NCI-H2107 (cell line): ENCODE results near the gene JAK1.
A peak's percentile ranks its signal among the peaks of the same experiment; 100 is the strongest.
"Not testable (repeated sequence)": the region's sequence is repeated elsewhere in the genome, so short reads cannot be mapped to it uniquely, and the experiment has no call there.

Source experiments
- DNase-seq: peaks from one replicate; lab custom pipeline; 2025; lab: John Stamatoyannopoulos, UW

Gene JAK1

GRCh38 chr1:64966158-64966971 is at the start of gene JAK1:
TSS of gene JAK1 (minus strand) at chr1:64966549. CDS start at chr1:64886264, 80,285 bp downstream.
- peak; percentile 84 for DNase-seq

DNA sequence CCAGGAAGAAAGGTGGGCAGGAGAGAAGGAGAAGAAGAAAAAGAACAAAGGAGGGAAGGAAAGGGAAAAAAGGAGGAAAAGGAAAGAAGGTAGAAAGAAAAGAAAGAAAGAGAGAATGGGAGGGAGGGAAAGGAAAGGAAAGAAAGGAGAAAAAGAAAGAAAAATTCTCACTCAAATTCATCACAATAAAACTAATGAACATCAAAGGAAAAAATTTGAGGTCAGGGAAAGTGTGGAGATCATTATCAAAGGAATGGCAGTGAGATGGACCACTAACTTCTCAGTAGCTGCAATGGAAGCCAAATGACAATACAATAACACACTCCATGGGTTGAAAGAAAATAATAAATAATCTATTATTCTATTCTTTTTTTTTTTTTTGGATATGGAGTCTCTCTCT is 48.0 kb upstream of the JAK1 start:
- no peak for DNase-seq

DNA sequence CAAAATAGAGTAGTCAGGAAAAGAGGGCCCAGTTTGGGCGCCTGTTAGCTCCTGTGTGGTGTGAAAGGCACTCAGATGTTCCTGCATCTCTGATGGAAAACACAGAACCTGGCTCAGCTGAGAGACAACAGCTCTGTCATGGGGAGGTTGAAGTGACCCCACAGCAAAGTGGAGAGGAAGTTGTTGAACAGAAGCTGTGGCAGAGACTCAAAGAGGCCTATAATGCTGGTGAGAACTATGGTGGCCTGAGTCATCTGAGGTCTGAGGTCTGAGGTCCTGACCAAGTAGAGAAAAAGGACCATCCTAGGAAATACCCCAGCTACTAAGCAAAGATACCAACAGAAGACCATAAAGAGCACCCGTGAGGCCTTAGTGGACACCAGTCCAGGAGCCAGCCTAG is 45.6 kb upstream of the JAK1 start:
- no peak for DNase-seq

GRCh38 chr1:65009724-65010420 is 43.5 kb upstream of the JAK1 start:
- no peak for DNase-seq

- no peak for DNase-seq
These were observed 42.8 kb upstream of the JAK1 start for GRCh38 chr1:65009176-65009575.

DNA sequence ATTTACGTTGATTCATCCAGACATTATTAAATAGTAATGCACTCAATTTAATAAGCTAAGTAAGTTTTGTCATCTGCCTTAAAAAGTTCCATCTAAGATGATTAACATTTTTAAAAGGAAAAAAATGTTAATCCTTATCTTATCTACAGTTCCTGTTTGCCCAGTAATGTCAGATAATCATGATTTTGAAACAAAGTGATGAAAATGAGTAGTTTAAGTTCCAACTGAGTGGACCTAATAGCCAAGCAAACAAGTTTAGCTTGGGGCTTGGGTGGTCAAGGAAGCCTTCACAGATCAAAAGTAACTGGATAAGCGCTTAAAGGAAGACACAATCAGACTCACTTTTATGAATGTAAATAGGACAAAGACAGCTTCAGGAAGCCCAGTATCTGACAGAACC is 40.5 kb upstream of the JAK1 start:
- no peak for DNase-seq

GRCh38 chr1:65003316-65003664 is 36.9 kb upstream of the JAK1 start:
- no peak for DNase-seq

- DNase-seq: no peak
These were observed 36.4 kb upstream of the JAK1 start for GRCh38 chr1:65002508-65003315.

DNA sequence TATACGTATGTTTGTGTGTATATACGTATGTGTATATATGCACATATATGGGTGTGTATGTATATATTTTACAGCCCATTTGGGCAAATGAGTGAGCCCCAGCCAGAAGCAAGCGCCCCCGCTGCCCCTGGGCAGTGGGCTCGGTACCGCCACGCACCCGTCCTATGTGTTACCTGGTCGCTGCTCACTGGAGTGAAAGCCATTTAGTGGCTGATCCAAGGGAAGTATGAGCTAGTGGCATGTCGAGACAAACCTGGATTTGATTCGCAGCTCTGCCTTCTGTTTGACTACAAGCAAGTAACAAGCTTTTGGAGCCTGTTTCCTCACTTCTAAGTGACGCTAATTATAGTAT is 35.8 kb upstream of the JAK1 start:
- DNase-seq: no peak

- DNase-seq: no peak
These were observed 35.0 kb upstream of the JAK1 start for GRCh38 chr1:65001231-65001792.

DNA sequence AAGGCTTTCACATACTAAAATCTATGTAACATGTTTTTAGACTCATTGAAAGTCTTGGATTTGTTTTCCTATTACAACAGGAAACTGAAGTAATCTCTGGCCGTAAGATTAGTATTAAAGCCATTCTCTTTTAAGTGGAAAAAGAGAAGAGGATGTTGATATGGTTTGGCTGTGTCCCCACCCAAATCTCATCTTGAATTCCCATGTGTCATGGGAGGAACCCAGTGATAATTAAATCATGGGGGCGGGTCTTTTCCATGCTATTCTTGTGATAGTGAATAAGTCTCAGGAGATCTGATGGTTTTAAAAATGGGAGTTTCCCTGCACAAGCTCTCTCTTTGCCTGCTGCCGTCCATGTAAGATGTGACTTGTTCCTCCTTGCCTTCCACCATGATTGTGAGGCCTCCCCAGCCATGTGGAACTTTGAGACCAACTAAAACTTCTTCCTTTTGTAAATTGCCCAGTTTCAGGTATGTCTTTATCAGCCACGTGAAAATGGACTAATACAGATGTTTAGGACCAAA is 32.1 kb upstream of the JAK1 start:
- not testable (repeated sequence) for DNase-seq

- DNase-seq: no peak
These were observed 30.4 kb upstream of the JAK1 start for GRCh38 chr1:64996541-64997257.

DNA sequence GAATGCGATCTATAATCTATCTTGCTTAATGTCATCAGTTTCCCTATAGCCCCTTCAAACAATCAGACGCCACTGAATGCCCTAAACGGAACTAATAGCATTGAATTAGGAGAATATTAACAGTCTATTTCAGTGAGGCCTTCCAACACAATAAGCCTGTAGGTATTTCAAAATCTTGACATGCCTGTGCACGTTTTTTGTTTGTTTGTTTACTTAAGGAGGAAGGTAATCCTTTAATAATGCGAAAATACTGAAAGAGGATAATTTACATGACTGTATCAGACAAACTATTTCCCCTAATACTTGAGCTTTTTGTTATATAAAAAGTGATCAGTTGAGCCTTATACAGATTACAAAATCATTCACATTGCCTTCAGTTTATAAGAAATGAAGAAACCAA is 29.0 kb upstream of the JAK1 start:
- no peak for DNase-seq

DNA sequence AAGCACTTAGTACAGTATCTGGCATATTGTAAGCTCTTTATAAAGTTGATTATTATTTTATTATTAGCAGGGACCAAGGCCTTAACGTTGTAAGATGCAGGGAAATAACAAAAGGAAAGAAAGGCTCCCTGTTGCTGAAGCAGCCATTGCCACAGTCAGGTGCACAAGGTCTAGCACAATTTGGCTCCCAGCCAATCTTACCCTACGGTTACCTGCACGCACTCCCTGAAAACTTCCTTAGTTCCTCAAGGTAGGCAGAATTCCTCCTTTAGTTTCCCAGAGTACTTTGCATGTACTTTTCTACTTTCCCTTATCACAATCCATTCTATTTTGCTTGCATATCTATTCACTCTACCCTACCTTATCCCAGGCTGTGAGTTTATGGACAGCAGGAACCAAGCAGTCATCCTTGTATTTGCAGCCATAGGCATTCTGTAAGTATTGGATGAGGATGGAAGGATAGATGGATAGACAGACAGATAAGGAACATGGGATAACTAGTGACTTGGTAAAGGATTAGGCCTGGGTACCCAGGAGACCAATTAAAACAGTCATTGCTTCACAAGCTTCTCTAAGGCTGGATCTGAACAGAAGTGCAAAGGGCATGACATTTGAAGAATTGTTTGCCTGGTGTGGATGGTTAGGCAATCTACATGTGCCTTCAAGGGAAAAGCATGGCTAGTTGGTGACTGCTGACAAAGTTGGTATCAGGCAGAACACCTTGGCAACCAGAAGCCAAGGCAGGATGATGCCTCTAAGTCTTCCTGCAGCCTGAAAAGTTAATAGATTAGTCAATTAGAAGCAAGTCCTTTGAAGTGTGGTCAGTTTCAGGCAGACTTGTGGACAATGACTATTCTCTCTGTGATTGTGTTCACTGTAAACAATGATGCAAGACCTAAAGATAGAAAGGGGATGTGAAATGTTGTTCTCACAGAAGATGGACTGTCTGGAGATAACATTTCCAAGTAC is 20.8 kb upstream of the JAK1 start:
- DNase-seq: no peak

DNA sequence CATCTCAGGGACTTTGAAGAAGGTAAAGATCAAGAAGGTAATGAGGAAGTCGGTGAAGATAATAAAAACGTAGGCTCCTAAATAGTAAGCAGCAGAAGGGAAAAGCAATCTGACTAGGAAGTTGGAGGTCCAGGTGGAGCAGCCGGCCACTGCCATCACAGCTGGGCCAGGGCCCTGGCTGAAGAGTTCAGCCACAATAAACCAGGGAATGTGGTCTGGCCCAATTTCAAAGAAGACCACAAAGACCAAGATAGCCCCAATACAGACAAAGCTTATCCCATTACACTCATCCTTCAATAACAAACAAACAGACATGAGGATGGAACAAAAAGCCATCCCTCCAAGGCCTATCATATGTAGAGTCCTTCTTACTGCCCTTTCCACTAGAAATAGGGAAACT is 18.4 kb upstream of the JAK1 start:
- no peak for DNase-seq

- DNase-seq: no peak
These were observed 17.8 kb upstream of the JAK1 start for GRCh38 chr1:64984106-64984505.

DNA sequence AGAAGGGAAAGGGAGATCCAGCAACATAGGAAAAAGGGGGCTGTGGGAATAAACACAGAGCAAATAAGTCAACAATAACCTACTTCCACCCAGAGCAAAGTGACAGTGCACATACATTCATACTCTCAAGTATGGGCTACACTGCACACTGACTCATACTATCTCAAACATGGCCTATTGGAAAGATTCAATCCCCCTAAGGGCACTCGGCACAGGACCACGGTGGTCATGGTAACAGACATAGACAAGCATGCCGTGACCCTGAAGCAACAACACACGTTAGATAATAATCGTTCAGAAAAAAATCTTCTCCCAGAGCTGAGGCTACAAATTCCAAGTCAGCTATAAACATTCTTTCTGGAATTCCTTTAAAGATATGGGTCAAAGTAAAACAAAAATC is 16.8 kb upstream of the JAK1 start:
- DNase-seq: no peak

DNA sequence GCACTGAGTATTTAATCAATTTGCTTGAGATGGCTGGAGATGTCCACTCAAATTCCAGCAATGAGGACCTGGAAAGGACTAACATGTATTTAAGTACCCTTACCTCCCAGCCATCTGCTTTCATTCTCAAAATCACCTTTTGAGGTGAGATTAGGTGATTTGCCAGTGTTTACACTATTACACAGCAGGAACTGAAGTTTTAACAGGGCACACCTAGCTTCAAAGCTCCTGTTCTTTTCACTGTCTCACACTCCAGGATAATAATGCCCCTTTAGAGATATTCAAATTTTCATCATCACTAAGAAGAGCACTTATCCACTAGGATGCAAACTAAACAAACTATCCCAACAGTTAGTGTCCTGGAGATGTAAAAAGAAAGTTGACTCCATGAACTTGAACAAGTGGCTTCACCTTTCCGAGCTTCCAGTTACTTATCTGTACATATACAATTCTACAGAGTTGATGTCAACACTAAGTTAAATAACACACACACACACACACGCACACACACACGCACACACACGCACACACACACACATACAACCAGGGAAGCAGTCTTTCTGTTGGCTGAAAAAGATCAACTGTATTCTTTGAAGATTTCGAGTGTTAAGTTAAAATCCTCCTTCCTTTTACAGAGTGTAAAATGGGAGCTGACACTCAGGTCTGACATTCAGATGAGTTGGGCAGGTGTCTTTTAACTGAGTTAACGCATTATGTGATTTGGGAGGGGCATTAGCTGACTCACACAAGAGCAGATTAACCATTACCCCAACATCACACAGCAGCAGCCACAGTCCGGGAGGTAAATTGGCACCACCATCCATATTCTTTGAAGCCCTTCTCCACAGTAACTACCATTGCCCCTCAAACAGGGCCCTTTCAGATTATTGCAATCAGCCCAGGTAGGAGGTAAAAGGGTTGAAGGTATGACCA is 15.5 kb upstream of the JAK1 start:
- no peak for DNase-seq
